IMR-90 (cell line): ENCODE data around the gene COMMD1. TPM values are rescaled to one million over a fixed set of nuclear protein-coding genes. Genes with fewer than 3 reads are reported as not detected.
"Not testable (repeated sequence)": the region's sequence is repeated elsewhere in the genome, so short reads cannot be mapped to it uniquely, and the experiment has no call there.

Experiments
- ATAC-seq: fragments of 200-7000 bp; cut with Tn5 transposase; 2 replicates; pipeline ENCODE4 v1.9.1; 2020; ENCODE audit warnings: low read depth, mild to moderate bottlenecking, moderate library complexity
- BruUV-seq: library from RNA; stranded (reverse); fragments of 400-500 nt; replicated peaks from 2 replicates; lab custom pipeline; 2021; lab: Mats Ljungman, UMichigan
- CTCF ChIA-PET: fragments of 300-600 bp; formaldehyde crosslinking; extraction: SDS; loops from one replicate; lab custom pipeline; 2021; ENCODE audit warnings: antibody characterized with exemption; lab: Yijun Ruan, JAX
- POLR2A ChIA-PET: fragments of 300-600 bp; sonication (Branson Sonifier 250); formaldehyde crosslinking; loops from one replicate; lab custom pipeline; 2022; ENCODE audit warnings: antibody characterized with exemption; ENCODE audit not compliant: unreplicated experiment; lab: Charles Lee
- DNase-seq: peaks from one replicate; pipeline ENCODE4 v3.0.0; 2013
- H2AFZ ChIP-seq: replicated peaks from 2 replicates; pipeline ENCODE3; 2013; ENCODE audit warnings: low read length, mild to moderate bottlenecking; ENCODE audit not compliant: poor library complexity
- H2AK5ac ChIP-seq: 2 replicates; pipeline ENCODE4 v1.6.1; 2013; ENCODE audit warnings: low read depth, low read length, inconsistent platforms
- H2AK9ac ChIP-seq: replicated peaks from 2 replicates; pipeline ENCODE3; 2013; ENCODE audit warnings: mild to moderate bottlenecking, low read depth, low read length, moderate library complexity; ENCODE audit not compliant: poor library complexity
- H2BK120ac ChIP-seq: 2 replicates; pipeline ENCODE4 v1.6.1; 2013; ENCODE audit warnings: low read depth, low read length, inconsistent platforms
- H2BK15ac ChIP-seq: 3 replicates; pipeline ENCODE4 v1.6.1; 2013; ENCODE audit warnings: low read depth, low read length, inconsistent platforms
- H2BK20ac ChIP-seq: 2 replicates; pipeline ENCODE4 v1.6.1; 2013; ENCODE audit warnings: low read depth, mild to moderate bottlenecking, inconsistent platforms, low read length, moderate library complexity
- H2BK5ac ChIP-seq: 2 replicates; pipeline ENCODE4 v1.6.1; 2013; ENCODE audit warnings: mild to moderate bottlenecking, low read depth, low read length, inconsistent platforms; ENCODE audit not compliant: poor library complexity, severe bottlenecking
- H3K14ac ChIP-seq: replicated peaks from 2 replicates; pipeline ENCODE4 v1.6.1; 2013; ENCODE audit warnings: low read depth, low read length, inconsistent platforms
- H3K18ac ChIP-seq: 2 replicates; pipeline ENCODE4 v1.6.1; 2013; ENCODE audit warnings: low read depth, low read length, control low read depth
- H3K23ac ChIP-seq: 2 replicates; pipeline ENCODE4 v1.6.1; 2013; ENCODE audit warnings: low read depth, low read length, inconsistent platforms
- H3K27ac ChIP-seq: 2 replicates; pipeline ENCODE4 v1.5.1; 2013; ENCODE audit warnings: mild to moderate bottlenecking, control low read depth, low read length; ENCODE audit not compliant: insufficient read depth
- H3K27me3 ChIP-seq: 2 replicates; pipeline ENCODE4 v1.6.1; 2013; ENCODE audit warnings: low read length; ENCODE audit not compliant: control insufficient read depth, insufficient read depth
- H3K36me3 ChIP-seq: 2 replicates; pipeline ENCODE4 v1.6.1; 2013; ENCODE audit warnings: low read length, mixed read lengths; ENCODE audit not compliant: control insufficient read depth, insufficient read depth
- H3K4ac ChIP-seq: 2 replicates; pipeline ENCODE4 v1.6.1; 2013; ENCODE audit warnings: low read depth, low read length, inconsistent platforms
- H3K4me1 ChIP-seq: 2 replicates; pipeline ENCODE4 v1.6.1; 2013; ENCODE audit warnings: low read length, mixed read lengths; ENCODE audit not compliant: control insufficient read depth, insufficient read depth
- H3K4me2 ChIP-seq: 2 replicates; pipeline ENCODE4 v1.6.1; 2013; ENCODE audit warnings: low read depth, mild to moderate bottlenecking, control low read depth, low read length, moderate library complexity
- H3K4me3 ChIP-seq: 2 replicates; pipeline ENCODE4 v1.5.1; 2013; ENCODE audit warnings: low read depth, mild to moderate bottlenecking, control low read depth, low read length, moderate library complexity; ENCODE audit not compliant: insufficient read depth
- H3K56ac ChIP-seq: 2 replicates; pipeline ENCODE4 v1.6.1; 2013; ENCODE audit warnings: low read length, inconsistent platforms; ENCODE audit not compliant: insufficient read depth; ENCODE audit errors: extremely low read depth
- H3K79me1 ChIP-seq, 2 experiments: 2 replicates each; pipeline ENCODE4 v1.6.1; 2013; ENCODE audit warnings: low read length in 2 of 2, inconsistent platforms in 1 of 2, low read depth in 1 of 2
- H3K9ac ChIP-seq: 2 replicates; pipeline ENCODE4 v1.6.1; 2013; ENCODE audit warnings: low read depth, low read length, control low read depth
- H3K9me1 ChIP-seq: 2 replicates; pipeline ENCODE4 v1.6.1; 2013; ENCODE audit warnings: low read length, inconsistent platforms; ENCODE audit not compliant: insufficient read depth
- H3K9me3 ChIP-seq: 2 replicates; pipeline ENCODE4 v1.6.1; 2013; ENCODE audit warnings: low read length; ENCODE audit not compliant: control insufficient read depth, insufficient read depth
- H4K20me1 ChIP-seq: 2 replicates; pipeline ENCODE4 v1.6.1; 2013; ENCODE audit warnings: low read length, inconsistent platforms; ENCODE audit not compliant: insufficient read depth
- H4K5ac ChIP-seq: 2 replicates; pipeline ENCODE4 v1.6.1; 2013; ENCODE audit warnings: mild to moderate bottlenecking, low read depth, low read length, control low read depth
- H4K8ac ChIP-seq, 2 experiments: 2 replicates each; pipeline ENCODE4 v1.6.1; 2013; ENCODE audit warnings: low read depth in 2 of 2, low read length in 2 of 2, control low read depth in 1 of 2, inconsistent platforms in 1 of 2
- H4K91ac ChIP-seq: 2 replicates; pipeline ENCODE4 v1.6.1; 2013; ENCODE audit warnings: low read depth, low read length, inconsistent platforms; ENCODE audit not compliant: insufficient read depth
- WGBS, 2 experiments: methylation state at CpG; one replicate each; pipeline versions ENCODE4 v1.1.5 to v1.1.7; 2013; ENCODE audit warnings: missing lambda C conversion rate in 2 of 2; ENCODE audit not compliant: insufficient read length in 1 of 2; ENCODE audit errors: extremely low coverage in 2 of 2; 5-methylcytosine and 5-hydroxymethylcytosine counted together
- dilution Hi-C: fragments of 300-500 bp; cut with HindIII; formaldehyde crosslinking; loops from one replicate; pipeline ENCODE4 v1.14.3; 2018; ENCODE audit warnings: low sequenced_read_pairs; ENCODE audit not compliant: unreplicated experiment
- in situ Hi-C: fragments of 300-500 bp; cut with MboI; formaldehyde crosslinking; loops from 3 replicates; pipeline ENCODE4 v1.14.3; 2019; ENCODE audit warnings: low sequenced_read_pairs, inconsistent platforms, mixed read lengths
- intact Hi-C: fragments of 100-400 bp; cut with micrococcal nuclease; formaldehyde crosslinking; loops from 2 replicates; pipeline ENCODE4 v1.10.0; 2022
- polyA plus RNA-seq, 3 experiments: library from polyadenylated mRNA; depleted of rRNA; stranded (reverse); fragments of >200 nt; gene quantifications; 2 replicates each; pipeline ENCODE4 v1.2.3, GENCODE V29; 2012; ENCODE audit warnings: low replicate concordance in 1 of 3
- total RNA-seq: library from RNA; depleted of rRNA; stranded (reverse); fragments of >200 nt; gene quantifications from 2 replicates; pipeline ENCODE4 v1.2.3, GENCODE V29; 2012

Gene COMMD1
- total and polyA plus RNA-seq, 2 of the 4 experiments (the other 2 are of a cell fraction) = 42.8 to 60.4 TPM

DNA sequence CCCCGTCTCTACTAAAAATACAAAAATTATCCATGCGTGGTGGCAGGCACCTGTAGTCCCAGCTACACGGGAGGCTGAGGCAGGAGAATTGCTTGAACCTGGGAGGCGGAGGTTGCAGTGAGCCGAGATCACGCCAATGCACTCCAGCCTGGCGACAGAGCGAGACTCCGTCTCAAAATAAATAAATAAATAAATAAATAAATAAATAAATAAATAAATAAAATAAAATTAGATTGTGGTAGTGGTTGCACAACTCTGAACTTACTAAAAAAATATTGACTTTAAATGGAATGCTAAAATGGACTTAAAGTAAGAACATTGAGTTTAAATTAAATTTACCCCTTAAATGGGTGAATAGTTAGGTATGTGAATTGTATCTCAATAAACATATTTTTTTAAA, 255.2 kb downstream of the COMMD1 start:
- BruUV-seq, DNase-seq, H4K20me1 ChIP-seq, H3K9me1 ChIP-seq, dilution Hi-C loops, H2BK120ac ChIP-seq, intact Hi-C loops, H3K9ac ChIP-seq, H4K5ac ChIP-seq, H3K4me2 ChIP-seq, H3K23ac ChIP-seq, CTCF ChIA-PET, H3K27me3 ChIP-seq, H3K36me3 ChIP-seq, H3K9me3 ChIP-seq, H2AK9ac ChIP-seq, H2AK5ac ChIP-seq, H2AFZ ChIP-seq, H2BK5ac ChIP-seq, H3K18ac ChIP-seq, POLR2A ChIA-PET, H4K91ac ChIP-seq, H3K4me3 ChIP-seq, H3K56ac ChIP-seq, in situ Hi-C loops, H3K4me1 ChIP-seq, H2BK20ac ChIP-seq, H3K27ac ChIP-seq, H2BK15ac ChIP-seq, H3K4ac ChIP-seq, ATAC-seq, H4K8ac ChIP-seq, H3K79me1 ChIP-seq, H3K14ac ChIP-seq: not testable (repeated sequence)
- no CpG with 5 or more reads among the region's 9 CpGs for WGBS, 2 experiments
